ENCODE data around the gene ADGRA1.
"Not testable (repeated sequence)": the region's sequence is repeated elsewhere in the genome, so short reads cannot be mapped to it uniquely, and the experiment has no call there.

The ADGRA1 gene

DNA sequence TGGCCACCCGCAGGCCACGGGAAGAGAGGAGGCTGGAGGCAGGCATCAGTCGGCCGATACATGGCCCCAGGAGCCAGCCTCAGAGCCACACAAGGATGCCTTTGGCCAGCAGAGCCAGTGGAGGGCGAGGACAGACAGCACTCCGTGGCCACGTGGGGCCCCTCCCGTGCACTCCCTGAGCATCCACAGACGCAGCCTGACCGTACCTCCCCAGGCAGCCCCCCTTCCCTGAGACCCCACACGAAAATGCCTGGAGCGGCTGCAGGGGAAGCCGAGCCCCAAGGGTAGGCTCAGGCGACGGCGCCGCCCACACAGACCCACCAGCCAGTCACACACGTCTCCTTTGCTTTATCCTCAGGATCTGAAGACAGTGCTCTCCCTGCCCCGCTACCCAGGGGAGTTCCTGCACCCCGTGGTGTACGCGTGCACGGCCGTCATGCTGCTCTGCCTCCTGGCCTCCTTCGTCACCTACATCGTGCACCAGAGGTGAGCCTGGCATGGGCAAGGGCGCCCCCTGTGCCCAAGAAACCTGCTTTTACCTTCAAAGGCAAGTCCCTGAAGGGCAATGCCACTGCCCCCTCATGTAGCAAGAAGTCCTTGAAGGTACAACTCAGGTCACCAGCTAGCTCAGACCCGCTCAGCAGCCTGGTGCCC is 9.0 kb downstream of the ADGRA1 start:
- no peak for DNase-seq (ENCODE audit: low spot score)

DNA sequence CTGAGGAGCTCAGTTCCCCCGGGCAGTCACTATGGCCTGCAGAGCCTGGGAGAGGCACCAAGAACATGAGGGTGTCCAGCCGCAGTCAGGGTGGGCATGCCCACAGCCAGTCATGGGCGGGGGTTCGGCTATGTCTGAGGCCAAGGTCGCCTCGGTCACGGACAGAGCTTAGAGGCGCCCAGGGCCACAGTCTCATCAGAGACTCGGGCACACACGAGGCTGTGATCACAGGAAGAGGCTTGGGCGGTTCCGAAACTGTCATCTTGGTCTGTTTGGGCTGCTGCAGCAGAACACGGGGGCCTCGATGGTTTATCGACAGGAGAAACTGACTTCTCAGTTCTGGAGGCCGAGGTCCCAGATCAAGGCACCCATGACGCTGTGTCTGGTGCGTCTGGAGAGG is 9.7 kb downstream of the ADGRA1 start:
- DNase-seq (ENCODE audit: low spot score) = no peak

GRCh38 chr10:133097961-133098360 is 10.2 kb downstream of the ADGRA1 start:
- DNase-seq (ENCODE audit: low spot score) = no peak

DNA sequence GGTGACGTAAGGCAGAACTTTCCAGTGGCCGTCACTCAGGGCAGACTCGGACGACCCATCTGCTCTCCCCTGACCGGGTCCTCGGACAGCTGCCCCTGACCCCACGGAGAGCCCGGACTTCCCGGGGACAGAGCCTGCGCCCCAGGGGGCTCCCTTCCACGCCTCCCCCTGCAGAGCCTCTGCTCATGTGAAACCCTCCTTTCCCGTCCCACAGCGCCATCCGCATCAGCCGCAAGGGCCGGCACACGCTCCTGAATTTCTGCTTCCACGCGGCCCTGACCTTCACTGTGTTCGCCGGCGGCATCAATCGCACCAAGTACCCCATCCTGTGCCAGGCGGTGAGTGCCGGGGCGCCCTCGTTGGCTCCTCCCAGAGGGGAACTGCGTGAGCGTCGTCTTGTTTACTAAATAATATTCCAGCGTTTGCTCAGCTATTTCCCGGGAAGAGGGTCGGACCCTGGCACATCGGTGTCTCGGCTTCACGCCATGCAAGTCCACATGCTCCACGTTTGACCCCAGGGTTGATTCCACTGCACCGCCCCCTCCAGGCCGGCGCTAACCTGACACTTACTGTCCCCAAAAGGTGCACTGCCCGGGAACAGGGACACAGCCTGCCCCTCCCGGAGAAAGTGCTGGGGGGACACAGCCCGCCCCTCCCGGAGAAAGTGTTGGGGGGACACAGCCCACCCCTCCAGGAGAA is 10.9 kb downstream of the ADGRA1 start:
- no peak for DNase-seq (ENCODE audit: low spot score)

GRCh38 chr10:133099571-133099970 is 11.8 kb downstream of the ADGRA1 start:
- no peak for DNase-seq (ENCODE audit: low spot score)

- no peak for DNase-seq (ENCODE audit: low spot score)
Measured at GRCh38 chr10:133100186-133100585, 12.5 kb downstream of the ADGRA1 start.

- peak; percentile 59 for DNase-seq (ENCODE audit: low spot score)
Measured at GRCh38 chr10:133100706-133101415, 13.1 kb downstream of the ADGRA1 start.

DNA sequence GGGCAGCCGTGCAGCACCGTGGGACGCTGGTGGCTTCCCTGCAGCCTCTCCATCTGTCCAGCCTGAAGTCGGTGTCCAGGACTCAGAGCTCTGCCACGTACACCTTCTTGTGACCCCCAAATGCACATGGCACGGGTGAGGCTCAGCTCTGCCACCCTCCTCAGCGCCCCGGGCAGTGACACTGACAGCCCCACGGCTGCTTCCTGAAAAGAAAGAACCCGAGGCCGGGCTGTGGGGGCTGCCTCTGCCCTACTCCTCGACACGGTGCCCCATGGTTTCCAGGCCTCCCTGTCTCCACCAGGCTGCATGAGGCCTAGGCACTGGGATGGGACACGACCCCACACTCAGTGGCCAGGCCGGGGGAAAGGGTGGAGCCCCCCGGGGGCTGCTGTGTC is 13.7 kb downstream of the ADGRA1 start:
- no peak for DNase-seq (ENCODE audit: low spot score)

- no peak for DNase-seq (ENCODE audit: low spot score)
Measured at GRCh38 chr10:133102415-133103095, 14.8 kb downstream of the ADGRA1 start.

GRCh38 chr10:133103311-133103910 is 15.7 kb downstream of the ADGRA1 start:
- DNase-seq (ENCODE audit: low spot score) = no peak

GRCh38 chr10:133104068-133104962 is 16.6 kb downstream of the ADGRA1 start:
- no peak for DNase-seq (ENCODE audit: low spot score)

GRCh38 chr10:133104963-133105640 is 17.4 kb downstream of the ADGRA1 start:
- DNase-seq (ENCODE audit: low spot score) = no peak

- no peak for DNase-seq (ENCODE audit: low spot score)
Measured at GRCh38 chr10:133105686-133106390, 18.1 kb downstream of the ADGRA1 start.

DNA sequence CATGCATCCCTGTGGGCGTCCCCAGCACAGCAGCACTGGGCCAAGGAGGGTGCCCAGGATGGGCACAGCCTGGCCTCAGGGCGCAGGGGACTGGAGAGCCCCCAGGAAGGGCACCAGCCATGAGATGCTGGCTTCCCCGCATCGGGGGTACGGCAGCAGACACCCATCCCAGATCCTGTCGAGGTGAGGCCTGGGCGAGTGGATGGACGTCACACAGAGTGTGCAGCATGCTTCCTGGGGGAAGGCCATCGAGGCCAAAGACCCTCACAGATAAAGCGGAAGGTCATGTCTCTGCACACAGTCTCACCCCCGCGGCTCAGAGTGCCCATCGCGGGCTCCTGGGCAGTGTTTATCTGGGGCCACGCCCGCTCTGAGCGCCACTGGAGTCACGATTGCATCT is 18.8 kb downstream of the ADGRA1 start:
- DNase-seq (ENCODE audit: low spot score) = no peak

DNA sequence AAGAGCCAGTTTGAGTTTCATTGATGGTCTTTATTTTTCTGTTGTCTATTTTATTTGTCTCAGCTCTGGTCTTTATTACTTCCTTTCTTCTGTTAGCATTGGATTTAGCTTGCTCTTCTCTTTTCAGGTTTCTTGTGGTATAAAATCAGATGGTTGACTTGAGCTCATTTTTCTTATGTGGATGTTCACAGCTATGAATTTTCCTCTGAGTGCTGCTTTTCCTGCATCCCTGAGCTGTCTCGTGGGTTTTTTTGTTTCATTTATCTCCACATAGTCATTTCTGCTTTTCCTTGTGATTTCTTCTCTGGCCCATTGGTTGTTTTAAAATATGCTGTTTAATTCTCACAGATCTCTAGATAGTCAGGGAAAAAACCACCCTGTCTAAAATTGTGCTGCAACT is 19.7 kb downstream of the ADGRA1 start:
- no peak for DNase-seq (ENCODE audit: low spot score)

DNA sequence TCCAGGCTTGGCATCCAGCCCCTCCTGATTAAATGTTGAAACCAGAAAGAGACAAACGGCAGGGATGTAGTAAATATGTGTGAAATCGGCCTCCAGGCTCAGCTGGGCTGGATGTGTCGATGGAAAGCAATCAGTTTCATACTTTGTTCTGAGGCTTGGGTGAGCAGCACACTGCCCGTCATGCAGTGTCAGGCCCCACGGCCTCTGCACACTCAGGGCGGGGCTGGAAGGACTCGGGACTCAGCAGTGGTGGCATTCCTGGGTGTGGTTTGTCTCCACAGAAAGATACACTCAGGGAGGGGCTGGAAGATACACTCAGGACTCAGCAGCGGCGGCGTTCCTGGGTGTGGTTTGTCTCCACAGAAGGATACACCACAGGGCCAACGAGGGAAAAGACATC is 22.0 kb downstream of the ADGRA1 start:
- peak; percentile 39 for DNase-seq (ENCODE audit: low spot score)

GRCh38 chr10:133110133-133110532 is 22.4 kb downstream of the ADGRA1 start:
- DNase-seq (ENCODE audit: low spot score) = peak; percentile 79

- DNase-seq (ENCODE audit: low spot score) = no peak
Measured at GRCh38 chr10:133110609-133111275, 23.0 kb downstream of the ADGRA1 start.

GRCh38 chr10:133111640-133112039 is 23.9 kb downstream of the ADGRA1 start:
- not testable (repeated sequence) for DNase-seq (ENCODE audit: low spot score)

Data from SW480 (cell line).